Transverse colon (tissue), 3 donors: ENCODE data around the gene NPRL2.

ENCODE experiments used
- CTCF ChIP-seq, 5 experiments: fragments of 200-600 bp in 3 of 5; fragments of 450-650 bp in 2 of 5; sonication (generic) in 3 of 5; IDR thresholded peaks; 1 replicate in 2 of 5; 2 replicates in 3 of 5; pipeline ENCODE4 v1.5.1; 2016 to 2017; ENCODE audit warnings: antibody characterized with exemption in 5 of 5, inconsistent platforms in 3 of 5, mild to moderate bottlenecking in 2 of 5, moderate library complexity in 1 of 5
- POLR2A ChIP-seq: fragments of 450-650 bp; IDR thresholded peaks from one replicate; pipeline ENCODE4 v1.6.1; 2016; ENCODE audit warnings: antibody characterized with exemption, mild to moderate bottlenecking, moderate library complexity

- TF ChIP-seq CTCF (IDR thresholded peaks at IDR 0.05) (no peak), POLR2A (no peak)
These were observed 9.2 kb upstream of the NPRL2 start for GRCh38 chr3:50359760-50360110.
